ENCODE data around the gene CYTH3.

GRCh38 chr7:6186577-6186976 is 85.8 kb downstream of the CYTH3 start:
- no peak for TF ChIP-seq POLR2A (IDR thresholded peaks at IDR 0.05)
- TF ChIP-seq CTCF (IDR thresholded peaks at IDR 0.05): no peak
